Measurements from ENCODE around the gene NDUFC2. TPM values are rescaled to one million over a fixed set of nuclear protein-coding genes. Genes with fewer than 3 reads are reported as not detected.

The NDUFC2 gene
- total and polyA plus RNA-seq, 2 donors (not counting 1 experiment from before 2014, with no cell fraction given), result 93.9 to 101 TPM

DNA sequence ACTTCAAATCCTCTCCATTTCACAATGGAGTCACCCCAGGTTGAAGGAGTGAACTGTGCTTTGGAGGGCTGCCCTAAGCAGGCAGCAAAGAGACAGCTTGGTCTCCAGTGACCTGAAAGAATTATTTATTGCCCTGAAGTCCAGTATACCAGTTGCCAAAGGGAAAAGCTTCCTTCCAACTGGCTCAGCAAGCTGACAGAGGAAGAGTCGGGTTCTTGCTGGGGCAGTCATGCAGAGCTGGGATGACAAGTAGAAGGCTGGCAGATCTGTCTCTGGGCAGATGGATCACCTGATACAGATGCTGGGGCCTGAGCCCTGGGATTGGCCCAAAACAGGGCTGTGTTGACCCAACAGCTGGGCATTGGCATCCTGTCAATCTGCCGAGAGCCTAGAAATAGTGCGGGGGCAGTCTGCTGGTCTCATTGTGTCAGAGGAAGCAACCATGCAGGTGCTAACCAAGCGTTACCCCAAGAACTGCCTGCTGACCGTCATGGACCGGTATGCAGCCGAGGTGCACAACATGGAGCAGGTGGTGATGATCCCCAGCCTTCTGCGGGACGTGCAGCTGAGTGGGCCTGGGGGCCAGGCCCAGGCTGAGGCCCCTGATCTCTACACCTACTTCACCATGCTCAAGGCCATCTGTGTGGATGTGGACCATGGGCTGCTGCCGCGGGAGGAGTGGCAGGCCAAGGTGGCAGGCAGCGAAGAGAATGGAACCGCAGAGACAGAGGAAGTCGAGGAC, 16.1 kb downstream of the NDUFC2 start, which contains the start of gene THRSP:
THRSP (plus strand) TSS at position 422 of the 742 bp plus-strand sequence; CDS start at position 443, 21 bp downstream.
- Histone ChIP-seq H2AFZ (ENCODE audit: low read length) (no peak within 1 kb of the TSS), H3K27ac (ENCODE audit: insufficient read depth, low read length) (no peak within 1 kb of the TSS), H3K79me2 (ENCODE audit: control insufficient read depth, insufficient read depth, low read length) (no peaks in the 10 kb centered on the region), H3K4me1 (ENCODE audit: control insufficient read depth, extremely low read depth, insufficient read depth, low read length) (no peaks in the 10 kb centered on the region), H3K9ac (ENCODE audit: insufficient read depth, low read length) (no peak within 1 kb of the TSS), H3K27me3 (ENCODE audit: control insufficient read depth, insufficient read depth, low read length) (no peaks in the 10 kb centered on the region), H3K36me3 (ENCODE audit: control insufficient read depth, insufficient read depth, low read length) (peaks cover 2% of the 10 kb centered on the region), H4K20me1 (ENCODE audit: control insufficient read depth, extremely low read depth, insufficient read depth, low read length) (no peaks in the 10 kb centered on the region), H3K4me3 (replicated peaks in 1 of 4; ENCODE audit: control extremely low read depth in 1 of 4, insufficient read depth in 1 of 4, low read depth in 3 of 4, low read length in 4 of 4) (no peak within 1 kb of the TSS), H3K9me3 (ENCODE audit: control insufficient read depth, insufficient read depth, low read depth, low read length) (no peaks in the 10 kb centered on the region), H3K4me2 (ENCODE audit: extremely low read depth, insufficient read depth, low read length) (no peak within 1 kb of the TSS)
- TF ChIP-seq, protein P1, sequence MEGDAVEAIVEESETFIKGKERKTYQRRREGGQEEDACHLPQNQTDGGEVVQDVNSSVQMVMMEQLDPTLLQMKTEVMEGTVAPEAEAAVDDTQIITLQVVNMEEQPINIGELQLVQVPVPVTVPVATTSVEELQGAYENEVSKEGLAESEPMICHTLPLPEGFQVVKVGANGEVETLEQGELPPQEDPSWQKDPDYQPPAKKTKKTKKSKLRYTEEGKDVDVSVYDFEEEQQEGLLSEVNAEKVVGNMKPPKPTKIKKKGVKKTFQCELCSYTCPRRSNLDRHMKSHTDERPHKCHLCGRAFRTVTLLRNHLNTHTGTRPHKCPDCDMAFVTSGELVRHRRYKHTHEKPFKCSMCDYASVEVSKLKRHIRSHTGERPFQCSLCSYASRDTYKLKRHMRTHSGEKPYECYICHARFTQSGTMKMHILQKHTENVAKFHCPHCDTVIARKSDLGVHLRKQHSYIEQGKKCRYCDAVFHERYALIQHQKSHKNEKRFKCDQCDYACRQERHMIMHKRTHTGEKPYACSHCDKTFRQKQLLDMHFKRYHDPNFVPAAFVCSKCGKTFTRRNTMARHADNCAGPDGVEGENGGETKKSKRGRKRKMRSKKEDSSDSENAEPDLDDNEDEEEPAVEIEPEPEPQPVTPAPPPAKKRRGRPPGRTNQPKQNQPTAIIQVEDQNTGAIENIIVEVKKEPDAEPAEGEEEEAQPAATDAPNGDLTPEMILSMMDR (conservative IDR thresholded peaks at IDR 0.05 in 1 of 2, IDR thresholded peaks at IDR 0.05 in 1 of 2; ENCODE audit: low read depth in 1 of 2, low read length in 2 of 2), result no peak
- no peak for TF ChIP-seq EZH2 (IDR thresholded peaks at IDR 0.05; ENCODE audit: low read length, missing control alignments)
- no peak for DNase-seq (ENCODE audit: low read depth in 2 of 2)

DNA sequence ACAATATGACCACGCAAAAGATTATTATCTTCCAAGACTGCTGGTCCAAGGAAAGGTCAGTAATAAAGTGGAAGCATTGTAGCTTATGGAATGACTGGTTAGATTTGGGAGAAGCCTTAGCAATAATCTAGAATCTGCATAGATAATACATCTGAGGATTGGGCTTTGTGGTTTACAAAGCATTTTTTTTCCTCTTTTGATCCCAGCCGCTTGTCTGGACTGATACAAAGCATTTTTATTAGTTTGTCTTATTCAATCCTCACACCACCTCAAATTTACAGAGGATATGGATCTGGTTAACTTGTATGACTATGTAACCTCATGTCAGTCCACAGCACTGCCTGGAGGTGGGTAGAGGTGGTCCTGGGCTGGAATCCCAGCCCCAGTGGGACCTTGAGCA, 17.0 kb downstream of the NDUFC2 start:
- no peaks in the 10 kb centered on the region for H3K79me2 ChIP-seq (ENCODE audit: control insufficient read depth, insufficient read depth, low read length)
- peaks cover 2% of the 10 kb centered on the region for H3K36me3 ChIP-seq (ENCODE audit: control insufficient read depth, insufficient read depth, low read length)
- no peak overlapping the region for H3K27ac ChIP-seq (ENCODE audit: insufficient read depth, low read length)
- no peak overlapping the region for H3K9ac ChIP-seq (ENCODE audit: insufficient read depth, low read length)
- TF ChIP-seq, protein P1 (conservative IDR thresholded peaks at IDR 0.05 in 1 of 2, IDR thresholded peaks at IDR 0.05 in 1 of 2; ENCODE audit: low read depth in 1 of 2, low read length in 2 of 2), result no peak
- TF ChIP-seq EZH2 (IDR thresholded peaks at IDR 0.05; ENCODE audit: low read length, missing control alignments), result no peak
- no peaks in the 10 kb centered on the region for H3K4me1 ChIP-seq (ENCODE audit: control insufficient read depth, extremely low read depth, insufficient read depth, low read length)
- H3K4me3 ChIP-seq (replicated peaks in 1 of 4; ENCODE audit: control extremely low read depth in 1 of 4, insufficient read depth in 1 of 4, low read depth in 3 of 4, low read length in 4 of 4), result no peak overlapping the region
- DNase-seq (ENCODE audit: low read depth in 2 of 2), result no peak
- no peaks in the 10 kb centered on the region for H3K9me3 ChIP-seq (ENCODE audit: control insufficient read depth, insufficient read depth, low read depth, low read length)
- no peaks in the 10 kb centered on the region for H4K20me1 ChIP-seq (ENCODE audit: control insufficient read depth, extremely low read depth, insufficient read depth, low read length)
- no peak overlapping the region for H2AFZ ChIP-seq (ENCODE audit: low read length)
- H3K27me3 ChIP-seq (ENCODE audit: control insufficient read depth, insufficient read depth, low read length), result no peaks in the 10 kb centered on the region
- no peak overlapping the region for H3K4me2 ChIP-seq (ENCODE audit: extremely low read depth, insufficient read depth, low read length)

DNA sequence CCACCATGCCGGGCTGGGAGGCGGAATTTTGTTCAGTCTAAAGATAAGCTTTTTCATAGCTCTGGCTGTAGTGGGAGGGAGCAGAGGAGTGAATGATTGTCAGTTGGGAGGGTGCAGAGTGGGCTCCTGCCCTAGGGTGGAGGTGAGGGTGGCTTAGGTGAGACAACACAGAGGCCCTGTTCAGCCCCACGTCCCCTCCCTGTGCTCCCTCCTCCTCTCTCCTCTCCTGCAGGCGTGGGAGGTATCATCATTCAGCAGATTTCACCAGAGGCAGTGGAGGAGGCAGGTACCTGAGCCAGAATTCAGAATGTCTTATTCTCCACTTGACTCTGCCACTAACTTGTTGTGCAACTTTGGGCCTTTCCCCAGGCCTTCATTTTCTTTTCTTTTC, 17.7 kb downstream of the NDUFC2 start:
- Histone ChIP-seq H3K27me3 (ENCODE audit: control insufficient read depth, insufficient read depth, low read length) (no peaks in the 10 kb centered on the region), H3K9me3 (ENCODE audit: control insufficient read depth, insufficient read depth, low read depth, low read length) (no peaks in the 10 kb centered on the region), H3K36me3 (ENCODE audit: control insufficient read depth, insufficient read depth, low read length) (no peaks in the 10 kb centered on the region), H3K79me2 (ENCODE audit: control insufficient read depth, insufficient read depth, low read length) (no peaks in the 10 kb centered on the region), H3K27ac (ENCODE audit: insufficient read depth, low read length) (no peak overlapping the region), H3K4me3 (replicated peaks in 1 of 4; ENCODE audit: control extremely low read depth in 1 of 4, insufficient read depth in 1 of 4, low read depth in 3 of 4, low read length in 4 of 4) (no peak overlapping the region), H2AFZ (ENCODE audit: low read length) (no peak overlapping the region), H3K4me1 (ENCODE audit: control insufficient read depth, extremely low read depth, insufficient read depth, low read length) (no peaks in the 10 kb centered on the region), H3K9ac (ENCODE audit: insufficient read depth, low read length) (no peak overlapping the region), H4K20me1 (ENCODE audit: control insufficient read depth, extremely low read depth, insufficient read depth, low read length) (no peaks in the 10 kb centered on the region), H3K4me2 (ENCODE audit: extremely low read depth, insufficient read depth, low read length) (no peak overlapping the region)
- TF ChIP-seq, protein P1 (conservative IDR thresholded peaks at IDR 0.05 in 1 of 2, IDR thresholded peaks at IDR 0.05 in 1 of 2; ENCODE audit: low read depth in 1 of 2, low read length in 2 of 2), result no peak
- TF ChIP-seq EZH2 (IDR thresholded peaks at IDR 0.05; ENCODE audit: low read length, missing control alignments), result no peak
- no peak for DNase-seq (ENCODE audit: low read depth in 2 of 2)
